ENCODE results near the gene OXSR1.

GRCh38 chr3:38117748-38118420, 47.5 kb upstream of the OXSR1 start:
- TF ChIP-seq EP300 (IDR thresholded peaks at IDR 0.05) = no peak
- TF ChIP-seq KDM5A (IDR thresholded peaks at IDR 0.05) = no peak
